K562 (cell line): ENCODE results near the gene RGL2. TPM values are rescaled to one million over a fixed set of nuclear protein-coding genes. Genes with fewer than 3 reads are reported as not detected.

ENCODE experiments used
- ATAC-seq: fragments of 200-7000 bp; cut with Tn5 transposase; 3 replicates; pipeline ENCODE4 v1.9.1; 2020; ENCODE audit warnings: moderate library complexity
- BruUV-seq: library from RNA; stranded (reverse); fragments of 400-500 nt; replicated peaks from 2 replicates; lab custom pipeline; 2021; lab: Mats Ljungman, UMichigan
- CTCF ChIA-PET: fragments of 300-600 bp; formaldehyde crosslinking; extraction: SDS; loops from one replicate; lab custom pipeline; 2021; ENCODE audit warnings: low intra/inter-chr PET ratio; lab: Yijun Ruan, JAX
- POLR2A ChIA-PET: fragments of 300-600, 350-650 bp; sonication (Branson Sonifier 250); formaldehyde crosslinking; extraction: SDS; loops from one replicate; lab custom pipeline; 2021; ENCODE audit warnings: antibody characterized with exemption, inconsistent platforms; lab: Yijun Ruan, JAX
- DNase-seq, 4 experiments: peaks; one replicate each; pipeline versions ENCODE4 v3.0.0 to v3.0.0-alpha.2; 2011 to 2018; ENCODE audit warnings: low spot score in 3 of 4, mixed read lengths in 3 of 4; ENCODE audit errors: extremely low read depth in 1 of 4
- FAIRE-seq: peaks from 2 replicates; lab custom pipeline; 2011; peaks lifted over from hg19 to GRCh38; lab: Jason Lieb, UNC
- H2AFZ ChIP-seq: 2 replicates; pipeline ENCODE4 v1.6.0; 2011; ENCODE audit warnings: low read depth, low read length, control low read depth, inconsistent platforms
- H3K27ac ChIP-seq: fragments of 200-600 bp; 3 replicates; pipeline ENCODE4 v1.8.0; 2011; ENCODE audit warnings: low read depth, mild to moderate bottlenecking, control low read depth, inconsistent platforms, low read length, moderate library complexity, mixed read lengths; ENCODE audit errors: extremely low read depth
- H3K27me3 ChIP-seq, 2 experiments: fragments of 300-600 bp in 1 of 2; 2 replicates in 1 of 2; 3 replicates in 1 of 2; pipeline versions ENCODE4 v1.6.0 to v1.8.0; 2011; ENCODE audit warnings: inconsistent platforms in 2 of 2, low read length in 2 of 2, mild to moderate bottlenecking in 1 of 2, mixed read lengths in 1 of 2, moderate library complexity in 1 of 2; ENCODE audit not compliant: control insufficient read depth in 2 of 2, insufficient read depth in 2 of 2
- H3K36me3 ChIP-seq: fragments of 300-600 bp; 3 replicates; pipeline ENCODE4 v1.8.0; 2011; ENCODE audit warnings: mild to moderate bottlenecking, low read length, inconsistent platforms; ENCODE audit not compliant: control insufficient read depth, insufficient read depth
- H3K4me1 ChIP-seq, 2 experiments: fragments of 200-600 bp in 1 of 2; replicated peaks in 1 of 2; 2 replicates in 1 of 2; 3 replicates in 1 of 2; pipeline versions ENCODE4 v1.5.1 to v1.8.0; 2011; ENCODE audit warnings: inconsistent platforms in 2 of 2, low read length in 2 of 2, mild to moderate bottlenecking in 1 of 2, mixed read lengths in 1 of 2, moderate library complexity in 1 of 2; ENCODE audit not compliant: control insufficient read depth in 2 of 2, insufficient read depth in 2 of 2
- H3K4me2 ChIP-seq: 2 replicates; pipeline ENCODE4 v1.6.1; 2011; ENCODE audit warnings: low read length, control low read depth, inconsistent platforms, mixed read lengths; ENCODE audit not compliant: insufficient read depth
- H3K4me3 ChIP-seq: fragments of 200-600 bp; sonication (generic), shearing (Covaris generic); 2 replicates; pipeline ENCODE4 v1.5.1; 2016; ENCODE audit warnings: control low read depth, inconsistent platforms
- H3K79me2 ChIP-seq: fragments of 200-600 bp; 3 replicates; pipeline ENCODE4 v1.8.0; 2011; ENCODE audit warnings: low read length, inconsistent platforms; ENCODE audit not compliant: control insufficient read depth, insufficient read depth
- H3K9ac ChIP-seq, 2 experiments: 2 replicates each; pipeline versions ENCODE4 v1.6.0 to v1.6.1; 2011; ENCODE audit warnings: low read depth in 2 of 2, low read length in 2 of 2, control low read depth in 1 of 2, inconsistent platforms in 1 of 2, mild to moderate bottlenecking in 1 of 2, mixed read lengths in 1 of 2; ENCODE audit not compliant: insufficient read depth in 1 of 2
- H3K9me1 ChIP-seq: one replicate; pipeline ENCODE4 v1.6.0; 2011; ENCODE audit warnings: inconsistent platforms, mild to moderate bottlenecking, low read length, moderate library complexity; ENCODE audit not compliant: control insufficient read depth, insufficient read depth
- H3K9me3 ChIP-seq: replicated peaks from 2 replicates; pipeline ENCODE4 v1.5.1; 2011; ENCODE audit warnings: low read depth, low read length, inconsistent platforms; ENCODE audit not compliant: control insufficient read depth, insufficient read depth
- H4K20me1 ChIP-seq: replicated peaks from 2 replicates; pipeline ENCODE4 v1.6.1; 2011; ENCODE audit warnings: low read length, inconsistent platforms, mixed read lengths; ENCODE audit not compliant: control insufficient read depth, insufficient read depth
- POLR2A ChIP-seq: fragments of 450-650 bp; conservative IDR thresholded peaks from 2 replicates; pipeline ENCODE4 v1.6.1; 2016
- RBM39 ChIP-seq: fragments of 200-400 bp; formaldehyde crosslinking; optimal IDR thresholded peaks from 2 replicates; pipeline ENCODE3; 2018; ENCODE audit warnings: low read depth, low read length
- TAF15 ChIP-seq: fragments of 200-400 bp; formaldehyde crosslinking; IDR thresholded peaks from 2 replicates; pipeline ENCODE4 v1.6.1; 2017; ENCODE audit warnings: mild to moderate bottlenecking, low read depth, low read length, moderate library complexity
- ZBTB11 ChIP-seq, 3 experiments: fragments of 200-800 bp in 1 of 3; fragments of 250-450 bp in 1 of 3; fragments of 450-650 bp in 1 of 3; sonication (Bioruptor Pico) in 1 of 3; sonication (Bioruptor generic) in 1 of 3; formaldehyde crosslinking in 1 of 3; IDR thresholded peaks; 2 replicates each; pipeline versions ENCODE4 v1.6.1 to v1.8.0; 2016 to 2022; ENCODE audit warnings: mild to moderate bottlenecking in 2 of 3, missing genetic modification characterization in 2 of 3, missing compliant biosample characterization in 1 of 3, moderate library complexity in 1 of 3
- ZNF395 ChIP-seq: fragments of 200-800 bp; sonication (Bioruptor generic); IDR thresholded peaks from 2 replicates; pipeline ENCODE4 v1.6.1; 2017; ENCODE audit warnings: missing genetic modification characterization, missing compliant biosample characterization
- WGBS: fragments of 100-300 bp; shearing (Covaris generic); methylation state at CpG from one replicate; pipeline ENCODE4 v1.1.6; 2016; ENCODE audit warnings: low coverage, mixed read lengths; ENCODE audit not compliant: insufficient coverage; ENCODE audit errors: missing lambda C conversion rate; 5-methylcytosine and 5-hydroxymethylcytosine counted together
- in situ Hi-C: fragments of 300-500 bp; cut with MboI; formaldehyde crosslinking; loops from 4 replicates; pipeline ENCODE4 v1.15.0; 2018; ENCODE audit warnings: inconsistent platforms, mixed read lengths
- intact Hi-C: fragments of 100-400 bp; cut with micrococcal nuclease; formaldehyde crosslinking; loops from 2 replicates; pipeline ENCODE4 v1.14.2; 2022
- polyA plus RNA-seq, 8 experiments: library from polyadenylated mRNA; depleted of rRNA in 4 of 8; stranded (reverse) in 5 of 8; unstranded in 3 of 8; fragments of >200 nt; fragmentation: Nextera tagmentation in 2 of 8; fragmentation: Illumina TruSeq in 1 of 8; extraction: Ambion mirVana in 2 of 8; extraction: Trizol in 1 of 8; gene quantifications; 2 replicates each; pipeline versions ENCODE4 v1.2.1 to v1.2.3, GENCODE V29; 2011 to 2014; ENCODE audit warnings: inconsistent platforms in 1 of 8, missing spikeins in 1 of 8
- total RNA-seq, 7 experiments: library from RNA; depleted of rRNA in 6 of 7; stranded (reverse); fragments of >200 nt in 6 of 7; fragmentation: Illumina TruSeq in 2 of 7; extraction: Trizol in 2 of 7; gene quantifications; 2 replicates each; pipeline versions ENCODE4 v1.2.1 to v1.2.3, GENCODE V29; 2011 to 2021; ENCODE audit warnings: low replicate concordance in 1 of 7

The RGL2 gene
- total and polyA plus RNA-seq, 9 of the 15 experiments (the other 6 are each of a cell fraction or from before 2014, with no cell fraction given): 1.8 to 57.1 (median 19.5) TPM

- no peak for TF ChIP-seq ZBTB11 (CRISPR knock-in tag; IDR thresholded peaks at IDR 0.05)
Measured at GRCh38 chr6:33278810-33279209, 19.9 kb downstream of the RGL2 start (continued).

- H3K4me3 ChIP-seq: no peak overlapping the region
- no peaks in the 10 kb centered on the region for H3K9me1 ChIP-seq
- TF ChIP-seq RBM39 (no peak), POLR2A (peak; percentile 49; the same call in 1 of the 2 replicates), TAF15 (0 out of 2 replicates have a peak, but pooled peaks have one; percentile 6), ZNF395 (CRISPR knock-in tag) (0 out of 2 replicates have a peak, but pooled peaks have one; percentile 8)
- CTCF ChIA-PET: interaction anchor here (1.7 to 6.6 kb wide), 2 partner anchors 129 to 147 kb away, joined by 4 to 64 read pairs; no protein-coding TSS in a partner anchor
- in situ Hi-C loops: loop anchor here (10.0 kb wide), 1 partner anchor 126 kb away; no protein-coding TSS in a partner anchor
- no peak overlapping the region for H2AFZ ChIP-seq
- no peak for DNase-seq
- peaks cover 37 to 39% of the 10 kb centered on the region in 2 experiments for H3K4me1 ChIP-seq
- H3K27ac ChIP-seq: no peak overlapping the region
- peaks cover 90% of the 10 kb centered on the region for H3K36me3 ChIP-seq
- H3K9ac ChIP-seq: peak overlapping the region in 1 of 2 experiments; percentile 90; a peak in 2 of 4 replicates
- intact Hi-C loops: loop anchor here (10.0 kb wide), 1 partner anchor 296 kb away; no protein-coding TSS in a partner anchor
- POLR2A ChIA-PET: interaction anchor here (0.9 to 8.1 kb wide), 7 partner anchors 10 to 129 kb away, joined by 3 to 90 read pairs (median 9); partner anchors contain the start of genes PFDN6, RGL2, WDR46 and ZBTB22
- 85% methylated on average over 9 of the region's 9 CpGs for WGBS
- no peak for ATAC-seq
- BruUV-seq: no TSS peak
- H3K27me3 ChIP-seq: no peaks in the 10 kb centered on the region
- peaks cover 35% of the 10 kb centered on the region for H4K20me1 ChIP-seq
- peaks cover 32% of the 10 kb centered on the region for H3K79me2 ChIP-seq
- no peaks in the 10 kb centered on the region for H3K9me3 ChIP-seq
- no peak overlapping the region for H3K4me2 ChIP-seq
- FAIRE-seq: no peak
Measured at GRCh38 chr6:33278392-33278741, 20.4 kb downstream of the RGL2 start.
